ENCODE data around the gene PALM2AKAP2.

PALM2AKAP2 gene

GRCh38 chr9:109779711-109780452 lies at the start of gene PALM2AKAP2:
Gene PALM2AKAP2 (plus strand): TSS chr9:109780198. CDS start chr9:109780489, 291 bp downstream.
- peak; percentile 44 for DNase-seq

- peak; percentile 39 for DNase-seq
Observed at GRCh38 chr9:109730228-109730627, 49.8 kb upstream of the PALM2AKAP2 start.

GRCh38 chr9:109733690-109734089 lies 46.3 kb upstream of the PALM2AKAP2 start:
- no peak for DNase-seq

GRCh38 chr9:109734814-109735213 lies 45.2 kb upstream of the PALM2AKAP2 start:
- DNase-seq: no peak

- DNase-seq: no peak
Observed at GRCh38 chr9:109735801-109736200, 44.2 kb upstream of the PALM2AKAP2 start.

GRCh38 chr9:109737295-109737694 lies 42.7 kb upstream of the PALM2AKAP2 start:
- DNase-seq: no peak

- DNase-seq: no peak
Observed at GRCh38 chr9:109739760-109740159, 40.2 kb upstream of the PALM2AKAP2 start.

GRCh38 chr9:109742776-109743348 lies 37.1 kb upstream of the PALM2AKAP2 start:
- DNase-seq: no peak

GRCh38 chr9:109743696-109744095 lies 36.3 kb upstream of the PALM2AKAP2 start:
- DNase-seq: no peak

- no peak for DNase-seq
Observed at GRCh38 chr9:109745335-109746283, 34.4 kb upstream of the PALM2AKAP2 start.

- no peak for DNase-seq
Observed at GRCh38 chr9:109751253-109751652, 28.7 kb upstream of the PALM2AKAP2 start.

- DNase-seq: no peak
Observed at GRCh38 chr9:109753308-109753707, 26.7 kb upstream of the PALM2AKAP2 start.

- no peak for DNase-seq
Observed at GRCh38 chr9:109755040-109755439, 25.0 kb upstream of the PALM2AKAP2 start.

- no peak for DNase-seq
Observed at GRCh38 chr9:109759589-109759988, 20.4 kb upstream of the PALM2AKAP2 start.

- no peak for DNase-seq
Observed at GRCh38 chr9:109765278-109765677, 14.7 kb upstream of the PALM2AKAP2 start.

- DNase-seq: no peak
Observed at GRCh38 chr9:109765830-109766229, 14.2 kb upstream of the PALM2AKAP2 start.

- DNase-seq: no peak
Observed at GRCh38 chr9:109766351-109766750, 13.6 kb upstream of the PALM2AKAP2 start.

GRCh38 chr9:109767404-109767803 lies 12.6 kb upstream of the PALM2AKAP2 start:
- DNase-seq: no peak

- DNase-seq: no peak
Observed at GRCh38 chr9:109767814-109768213, 12.2 kb upstream of the PALM2AKAP2 start.

GRCh38 chr9:109769250-109769649 lies 10.7 kb upstream of the PALM2AKAP2 start:
- DNase-seq: no peak

- no peak for DNase-seq
Observed at GRCh38 chr9:109770101-109770500, 9.9 kb upstream of the PALM2AKAP2 start.

- DNase-seq: no peak
Observed at GRCh38 chr9:109771087-109771486, 8.9 kb upstream of the PALM2AKAP2 start.

GRCh38 chr9:109771796-109772531 lies 8.0 kb upstream of the PALM2AKAP2 start:
- DNase-seq: no peak
